ENCODE data around the gene UNC80.

Gene UNC80

DNA sequence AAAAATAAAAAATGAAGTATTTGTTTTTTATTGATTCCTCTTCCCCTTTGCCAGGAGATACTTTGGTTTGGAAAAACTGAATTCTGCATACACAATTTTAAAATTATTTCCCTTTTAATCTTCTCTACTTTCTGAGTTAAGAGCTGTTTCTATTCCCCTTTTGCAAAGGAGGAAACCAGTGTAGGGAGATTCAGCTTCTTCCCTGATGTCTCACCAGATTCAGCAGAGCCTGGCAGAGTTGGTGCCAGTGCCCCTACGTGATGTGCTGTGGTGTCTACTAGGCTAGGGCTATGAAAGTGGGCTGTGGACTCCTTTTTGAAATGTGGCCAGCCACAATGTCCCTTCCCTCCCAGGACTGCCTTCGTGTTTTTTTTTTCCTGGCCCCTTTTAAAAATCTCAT is 233.2 kb downstream of the UNC80 start:
- no peak for DNase-seq (ENCODE audit: extremely low read depth in 1 of 2, low read depth in 1 of 2)

DNA sequence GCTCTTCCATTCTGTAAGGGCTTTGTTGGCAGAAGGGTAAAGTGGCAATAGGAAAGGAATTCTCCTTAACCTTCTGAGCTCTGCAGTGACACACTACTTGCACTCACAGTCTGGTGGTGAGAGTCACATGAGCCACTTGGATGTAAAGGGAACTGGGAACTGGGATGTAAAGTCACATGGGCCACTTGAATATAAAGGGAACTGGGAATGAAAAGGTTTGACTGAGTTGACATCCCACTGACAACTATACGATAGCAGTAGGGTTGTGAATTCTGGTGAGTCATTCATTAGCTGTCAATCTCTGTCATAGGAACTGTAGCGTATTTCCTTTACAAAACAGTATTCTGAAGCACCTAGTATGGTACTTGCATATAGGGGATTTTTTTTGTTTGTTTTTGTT is 236.3 kb downstream of the UNC80 start:
- no peak for DNase-seq (ENCODE audit: extremely low read depth in 1 of 2, low read depth in 1 of 2)

DNA sequence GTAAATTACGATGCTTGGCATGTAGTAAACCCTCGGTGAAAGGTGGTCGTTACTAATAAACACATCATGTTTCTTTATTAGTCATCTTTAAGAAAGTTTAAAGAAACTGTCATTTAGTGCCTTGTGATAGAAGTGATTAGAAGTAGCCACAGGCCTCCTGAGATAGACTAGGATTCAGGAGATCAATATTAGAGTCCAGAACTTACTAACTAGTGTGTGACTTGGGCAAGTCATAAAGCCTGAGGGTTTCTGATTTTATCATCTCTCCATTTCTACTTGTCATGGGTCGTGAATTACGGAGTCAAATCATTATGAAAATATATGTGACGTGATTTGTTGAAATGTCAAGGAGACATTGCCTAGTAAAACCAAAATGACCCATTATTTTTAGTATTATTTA is 237.5 kb downstream of the UNC80 start:
- DNase-seq (ENCODE audit: extremely low read depth in 1 of 2, low read depth in 1 of 2) = no peak

DNA sequence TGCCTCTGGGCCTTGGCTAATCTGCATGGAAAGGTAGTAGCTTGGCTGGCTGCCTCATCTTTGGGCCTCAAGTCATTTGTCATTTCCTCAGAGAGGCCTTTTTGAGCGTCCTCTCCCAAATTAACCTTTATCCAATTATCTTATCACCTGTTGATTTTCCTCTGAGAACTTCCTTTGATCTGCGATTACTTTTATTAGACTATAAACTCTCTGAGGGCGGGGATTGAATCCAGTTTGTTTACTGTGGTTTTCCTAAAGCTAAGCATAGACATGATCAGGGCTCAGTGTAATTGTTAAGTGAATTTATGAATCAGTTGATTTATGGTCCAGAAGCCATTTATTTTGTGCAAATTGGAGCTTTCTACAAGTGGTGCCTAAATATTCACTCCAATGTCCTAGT is 238.3 kb downstream of the UNC80 start:
- DNase-seq (ENCODE audit: extremely low read depth in 1 of 2, low read depth in 1 of 2) = no peak

DNA sequence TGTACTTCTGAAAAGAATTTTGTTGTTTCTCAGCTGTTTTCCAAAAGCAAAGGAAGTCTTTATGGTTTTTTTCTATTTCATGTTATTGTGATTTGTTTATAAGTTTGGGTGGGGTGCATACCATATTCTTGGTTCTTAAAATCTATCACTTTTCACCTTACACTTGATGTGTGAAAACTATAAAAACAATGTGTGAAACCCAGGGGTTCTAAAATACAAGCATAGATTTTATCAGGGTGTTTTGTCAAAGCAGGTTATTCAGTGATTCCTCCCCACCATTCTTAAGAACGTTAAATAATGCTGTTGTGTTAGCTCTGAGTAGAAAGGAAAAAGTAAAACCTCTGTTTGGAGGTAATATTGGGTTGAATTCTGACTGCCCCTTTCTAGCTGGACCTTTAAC is 248.5 kb downstream of the UNC80 start:
- DNase-seq (ENCODE audit: extremely low read depth in 1 of 2, low read depth in 1 of 2) = no peak

DNA sequence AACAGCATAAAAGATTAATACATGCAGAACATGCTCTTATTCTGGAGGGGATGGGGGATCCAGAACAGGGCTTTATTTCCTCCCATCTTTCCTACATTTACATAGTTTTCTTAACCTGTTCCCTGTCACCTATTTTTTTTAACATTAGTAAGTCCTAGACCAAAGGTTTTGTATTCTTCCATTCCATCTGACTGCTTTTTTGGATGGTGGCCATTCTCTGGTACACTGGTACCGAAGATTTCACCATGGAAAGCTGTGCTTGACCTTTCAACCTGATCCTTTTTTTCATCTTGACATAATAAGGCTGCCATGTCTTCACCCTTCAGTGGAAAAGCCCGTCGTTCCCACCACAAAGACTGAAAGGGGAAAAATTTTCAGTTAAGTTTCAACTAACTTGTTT is 251.2 kb downstream of the UNC80 start:
- DNase-seq (ENCODE audit: extremely low read depth in 1 of 2, low read depth in 1 of 2) = no peak

DNA sequence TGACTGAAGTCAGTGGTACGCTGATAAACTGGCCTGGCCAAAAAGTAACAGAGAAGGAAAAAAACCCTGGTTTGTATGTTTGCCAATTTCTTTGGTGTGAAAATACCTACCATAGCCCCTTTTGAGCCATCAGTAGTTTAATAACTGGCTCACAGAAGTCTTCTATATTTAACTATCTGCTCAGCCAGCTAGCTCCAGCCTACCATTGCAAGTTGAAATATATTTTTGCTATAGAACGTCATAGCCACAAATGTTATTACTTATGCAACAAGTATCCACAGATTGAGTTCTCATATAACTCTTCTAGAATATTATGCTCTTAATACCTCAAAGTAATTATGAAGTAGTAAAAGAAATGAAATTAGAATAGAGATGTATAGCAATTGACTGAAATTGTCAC is 256.0 kb downstream of the UNC80 start:
- no peak for DNase-seq (ENCODE audit: extremely low read depth in 1 of 2, low read depth in 1 of 2)

DNA sequence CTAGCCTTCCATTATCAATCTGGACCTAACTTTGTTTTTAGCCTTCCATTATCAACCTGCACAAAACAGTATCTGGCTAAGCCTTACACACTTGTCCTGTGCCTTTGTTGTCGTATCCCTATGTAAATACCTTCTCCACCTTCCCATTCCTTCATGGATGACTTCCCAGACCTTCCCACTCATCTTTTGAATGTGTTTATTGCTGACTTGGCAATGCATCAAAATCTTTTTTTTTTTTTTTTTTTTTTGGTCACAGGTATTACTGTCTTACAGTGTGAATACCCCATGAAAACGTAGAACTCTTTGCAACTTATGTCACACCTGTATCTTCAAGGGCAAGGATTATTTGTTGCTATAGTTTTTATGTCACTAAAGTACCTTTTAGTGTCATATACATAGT is 256.5 kb downstream of the UNC80 start:
- no peak for DNase-seq (ENCODE audit: extremely low read depth in 1 of 2, low read depth in 1 of 2)

DNA sequence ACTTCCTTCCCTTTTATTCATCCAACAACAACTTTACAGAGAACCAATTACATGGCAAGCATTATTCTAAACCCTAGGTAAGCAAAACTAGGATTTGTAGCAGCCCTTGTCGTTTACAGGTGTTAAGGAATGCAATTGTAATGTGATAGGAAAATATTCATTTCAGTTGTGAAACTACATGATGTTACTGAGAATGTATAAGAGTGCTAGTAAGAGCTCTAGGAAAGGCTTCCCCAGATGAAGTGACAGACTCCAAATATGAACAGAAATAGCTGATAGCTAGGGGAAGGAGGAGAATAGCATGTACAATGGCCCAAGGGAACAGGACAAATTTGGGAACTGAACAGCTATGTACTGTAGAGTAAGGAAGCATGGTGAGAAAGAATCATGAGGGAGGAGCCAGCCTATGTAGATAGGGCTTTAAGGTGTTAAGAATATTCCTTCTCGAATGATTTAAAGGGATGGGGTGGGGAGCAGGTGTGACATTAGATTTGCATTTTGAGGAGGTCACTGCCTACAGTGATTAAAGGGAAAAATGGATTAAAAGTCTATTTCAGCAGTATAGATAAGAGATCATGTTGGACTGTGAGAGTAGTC is 262.6 kb downstream of the UNC80 start:
- no peak for DNase-seq (ENCODE audit: extremely low read depth in 1 of 2, low read depth in 1 of 2)

DNA sequence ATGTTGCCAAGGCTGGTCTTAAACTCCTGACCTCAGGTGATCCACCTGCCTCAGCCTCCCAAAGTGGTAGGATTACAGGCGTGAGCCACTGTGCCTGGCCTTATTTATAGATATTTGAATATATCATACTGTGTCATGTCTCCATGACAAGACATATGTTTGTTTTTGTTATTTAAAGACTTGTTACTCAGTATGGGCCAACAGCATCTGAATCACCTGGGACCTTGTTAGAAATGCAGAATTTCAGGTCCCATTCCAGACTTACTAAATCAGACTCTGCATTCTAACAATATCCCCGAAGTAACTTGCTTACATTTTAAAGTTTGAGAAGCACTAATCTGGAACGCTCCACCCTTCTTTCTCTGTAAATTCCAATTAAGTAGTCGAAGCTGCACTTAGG is 264.0 kb downstream of the UNC80 start:
- DNase-seq (ENCODE audit: extremely low read depth in 1 of 2, low read depth in 1 of 2) = no peak

DNA sequence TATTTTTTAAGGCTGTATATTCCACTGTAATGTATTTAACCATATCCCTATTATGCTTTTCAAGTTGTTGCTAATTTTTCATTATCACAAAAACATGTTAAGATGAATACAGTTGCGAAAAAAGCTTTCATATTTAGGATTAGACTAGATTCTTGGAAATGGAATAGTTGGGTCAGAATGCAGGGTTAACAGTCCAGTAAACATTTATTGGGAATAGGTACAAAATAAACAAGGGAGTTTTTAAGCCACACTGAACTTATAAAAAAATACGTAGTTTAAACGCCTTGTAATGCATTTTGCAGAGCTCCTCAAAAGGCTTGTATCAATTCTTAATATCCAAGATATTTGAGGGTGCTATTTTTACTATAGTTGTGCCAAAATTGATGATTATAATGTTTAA is 266.4 kb downstream of the UNC80 start:
- no peak for DNase-seq (ENCODE audit: extremely low read depth in 1 of 2, low read depth in 1 of 2)

DNA sequence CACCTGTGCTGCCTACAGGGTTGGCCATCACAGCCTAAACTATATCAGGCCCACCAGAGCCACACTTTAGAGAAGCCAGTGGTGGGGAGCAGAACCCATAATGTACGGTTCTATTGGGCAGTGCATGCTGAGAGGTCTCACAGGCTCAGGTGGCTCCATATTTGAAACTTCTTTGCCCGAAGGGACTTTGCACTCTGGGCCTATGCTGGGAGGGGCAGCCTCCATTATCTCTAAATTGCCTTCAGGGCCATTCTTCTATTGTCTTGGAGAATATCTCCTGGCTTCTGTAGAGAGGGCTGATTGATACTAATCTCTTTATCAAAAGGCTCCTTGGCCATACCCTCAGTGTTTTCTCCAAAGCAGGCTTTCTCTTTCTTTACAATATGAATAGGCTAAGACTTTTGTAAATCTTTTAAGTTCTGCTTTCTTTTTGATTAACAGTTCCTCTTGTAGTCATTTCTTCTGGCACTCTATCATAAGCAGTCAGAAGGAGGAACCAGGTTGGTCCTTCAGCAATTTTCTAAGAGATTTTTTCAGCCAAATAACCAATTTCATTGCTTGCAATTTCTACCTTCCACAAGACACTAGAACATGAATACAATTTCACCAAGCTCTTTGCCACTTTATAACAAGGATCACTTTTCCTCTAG is 275.3 kb downstream of the UNC80 start:
- DNase-seq (ENCODE audit: extremely low read depth in 1 of 2, low read depth in 1 of 2) = no peak

All from activated CD8-positive, alpha-beta memory T cell treated with anti-CD3 and anti-CD28 coated beads for 1 hour (primary cell).